Cardiac muscle cell (in vitro differentiated cells and primary cell): ENCODE data around the gene KLLN. TPM values are rescaled to one million over a fixed set of nuclear protein-coding genes. Genes with fewer than 3 reads are reported as not detected.

ENCODE experiments used
- DNase-seq, 2 donors: peaks; one replicate each; pipeline versions ENCODE4 v3.0.0 to v3.0.0-alpha.2; 2010 to 2017; ENCODE audit warnings: low read depth in 1 of 2, low spot score in 1 of 2
- H3K27ac ChIP-seq: fragments of 200-600 bp; sonication (generic); 2 replicates; pipeline ENCODE4 v1.5.1; 2016
- H3K27me3 ChIP-seq: fragments of 200-600 bp; sonication (generic); 2 replicates; pipeline ENCODE4 v1.6.0; 2016; ENCODE audit warnings: control low read depth
- H3K36me3 ChIP-seq: fragments of 200-600 bp; sonication (generic); 2 replicates; pipeline ENCODE4 v1.5.1; 2016; ENCODE audit warnings: control low read depth
- H3K4me1 ChIP-seq: fragments of 200-600 bp; sonication (generic); 2 replicates; pipeline ENCODE4 v1.8.1; 2017; ENCODE audit warnings: low read depth, mild to moderate bottlenecking, mixed run types
- H3K4me3 ChIP-seq: fragments of 200-600 bp; sonication (generic); 2 replicates; pipeline ENCODE4 v1.5.1; 2016; ENCODE audit warnings: mild to moderate bottlenecking
- H3K9me3 ChIP-seq: fragments of 200-600 bp; sonication (generic); 2 replicates; pipeline ENCODE4 v1.5.1; 2017; ENCODE audit warnings: low read depth, mild to moderate bottlenecking, control low read depth
- polyA plus RNA-seq: library from polyadenylated mRNA; unstranded; fragments of >200 nt; fragmentation: Nextera tagmentation; extraction: Ambion mirVana; gene quantifications from 2 replicates; pipeline ENCODE4 v1.2.1, GENCODE V29; 2016
- total RNA-seq: library from RNA; depleted of rRNA; stranded (reverse); fragments of >200 nt; gene quantifications from 2 replicates; pipeline ENCODE4 v1.2.3, GENCODE V29; 2016
- TF ChIP-seq, protein P1 (sequence below): IDR thresholded peaks from 2 replicates; pipeline ENCODE4 v1.5.1; 2012; ENCODE audit warnings: low read depth, mild to moderate bottlenecking, low read length

The KLLN gene
- total and polyA plus RNA-seq, 2 experiments from 2014 or later, result 0.77 to 1.8 TPM

DNA sequence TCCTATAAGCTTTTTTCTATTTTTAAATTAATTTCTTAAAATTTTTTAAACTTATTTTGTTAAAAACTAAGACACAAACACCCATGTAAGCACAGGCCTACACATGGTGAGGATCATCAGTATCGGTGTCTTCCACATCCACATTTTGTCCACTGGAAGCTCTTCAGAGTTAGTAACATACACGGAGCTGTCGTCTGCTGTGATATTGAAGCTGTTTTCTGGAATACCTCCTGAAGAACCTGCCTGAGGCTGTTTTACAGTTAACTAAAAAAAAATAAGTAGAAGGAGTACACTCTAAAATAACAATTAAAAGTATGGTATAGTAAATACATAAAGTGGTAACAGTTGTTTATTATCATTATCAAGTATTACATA lies 17.7 kb downstream of the KLLN start:
- no peaks in the 10 kb centered on the region for H3K36me3 ChIP-seq
- H3K4me3 ChIP-seq, result no peak overlapping the region
- no peak for DNase-seq
- TF ChIP-seq, protein P1, sequence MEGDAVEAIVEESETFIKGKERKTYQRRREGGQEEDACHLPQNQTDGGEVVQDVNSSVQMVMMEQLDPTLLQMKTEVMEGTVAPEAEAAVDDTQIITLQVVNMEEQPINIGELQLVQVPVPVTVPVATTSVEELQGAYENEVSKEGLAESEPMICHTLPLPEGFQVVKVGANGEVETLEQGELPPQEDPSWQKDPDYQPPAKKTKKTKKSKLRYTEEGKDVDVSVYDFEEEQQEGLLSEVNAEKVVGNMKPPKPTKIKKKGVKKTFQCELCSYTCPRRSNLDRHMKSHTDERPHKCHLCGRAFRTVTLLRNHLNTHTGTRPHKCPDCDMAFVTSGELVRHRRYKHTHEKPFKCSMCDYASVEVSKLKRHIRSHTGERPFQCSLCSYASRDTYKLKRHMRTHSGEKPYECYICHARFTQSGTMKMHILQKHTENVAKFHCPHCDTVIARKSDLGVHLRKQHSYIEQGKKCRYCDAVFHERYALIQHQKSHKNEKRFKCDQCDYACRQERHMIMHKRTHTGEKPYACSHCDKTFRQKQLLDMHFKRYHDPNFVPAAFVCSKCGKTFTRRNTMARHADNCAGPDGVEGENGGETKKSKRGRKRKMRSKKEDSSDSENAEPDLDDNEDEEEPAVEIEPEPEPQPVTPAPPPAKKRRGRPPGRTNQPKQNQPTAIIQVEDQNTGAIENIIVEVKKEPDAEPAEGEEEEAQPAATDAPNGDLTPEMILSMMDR, result no peak
- no peaks in the 10 kb centered on the region for H3K27me3 ChIP-seq
- H3K27ac ChIP-seq, result no peak overlapping the region
- H3K4me1 ChIP-seq, result peaks cover 8% of the 10 kb centered on the region
- H3K9me3 ChIP-seq, result no peaks in the 10 kb centered on the region

DNA sequence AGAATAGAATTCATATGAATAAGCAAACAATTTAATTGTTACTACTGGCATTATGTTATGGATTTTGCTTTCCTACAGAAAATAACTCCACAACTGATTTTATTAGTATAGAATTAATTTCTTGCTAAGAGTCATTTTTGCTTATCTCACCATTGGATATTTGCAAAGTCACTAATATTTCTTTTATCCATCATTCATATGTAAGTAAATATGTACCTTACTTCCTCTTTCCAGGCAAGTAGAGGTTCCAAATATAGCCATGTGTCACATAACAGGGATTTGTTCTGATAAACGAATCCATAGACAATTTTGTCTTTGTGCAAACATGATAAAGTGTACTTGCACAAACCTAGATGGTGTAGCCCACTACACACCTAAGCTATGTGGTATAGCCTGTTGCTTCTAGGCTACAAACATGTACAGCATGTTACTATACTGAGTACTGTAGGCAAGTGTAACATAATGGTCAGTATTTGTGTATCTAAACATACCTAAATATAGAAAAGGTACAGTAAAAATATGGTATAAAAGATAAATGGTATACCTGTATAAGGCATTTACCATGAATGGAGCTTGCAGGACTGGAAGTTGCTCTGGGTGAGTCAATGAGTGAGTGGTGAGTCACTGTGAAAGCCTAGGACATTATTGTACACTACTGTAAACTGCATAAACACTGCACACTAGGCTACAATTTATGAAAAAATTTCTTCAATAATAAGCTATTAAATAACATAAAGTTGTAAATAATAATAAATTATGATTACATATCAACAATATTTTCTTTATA lies 18.3 kb downstream of the KLLN start:
- Histone ChIP-seq H3K27ac (no peak overlapping the region), H3K27me3 (no peaks in the 10 kb centered on the region), H3K36me3 (no peaks in the 10 kb centered on the region), H3K4me3 (no peak overlapping the region), H3K9me3 (no peaks in the 10 kb centered on the region), H3K4me1 (peaks cover 8% of the 10 kb centered on the region)
- DNase-seq, result peak in 1 of 2 donors; percentile 46
- TF ChIP-seq, protein P1, result no peak

DNA sequence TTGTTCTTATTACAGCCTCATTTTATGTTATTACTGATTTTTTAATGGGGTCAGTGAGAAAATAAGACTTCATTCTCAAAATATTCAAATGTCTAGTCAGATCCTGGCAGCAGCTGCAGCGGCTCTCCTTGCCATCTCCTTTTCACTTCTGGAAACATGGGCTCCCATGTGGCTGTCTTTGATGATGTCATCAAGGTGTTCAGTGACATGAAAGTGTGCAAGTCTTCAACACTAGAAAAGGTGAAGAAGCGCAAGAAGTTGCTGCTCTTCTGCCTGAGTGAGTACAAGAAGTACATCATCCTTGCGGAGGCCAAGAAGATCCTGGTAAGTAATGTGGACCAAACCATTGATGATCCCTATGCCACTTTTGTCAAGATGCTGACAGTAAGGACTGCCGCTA lies 19.6 kb downstream of the KLLN start:
- Histone ChIP-seq H3K27ac (no peak overlapping the region), H3K4me3 (no peak overlapping the region), H3K36me3 (no peaks in the 10 kb centered on the region), H3K9me3 (no peaks in the 10 kb centered on the region), H3K4me1 (peaks cover 8% of the 10 kb centered on the region), H3K27me3 (no peaks in the 10 kb centered on the region)
- no peak for DNase-seq
- TF ChIP-seq, protein P1, result no peak

DNA sequence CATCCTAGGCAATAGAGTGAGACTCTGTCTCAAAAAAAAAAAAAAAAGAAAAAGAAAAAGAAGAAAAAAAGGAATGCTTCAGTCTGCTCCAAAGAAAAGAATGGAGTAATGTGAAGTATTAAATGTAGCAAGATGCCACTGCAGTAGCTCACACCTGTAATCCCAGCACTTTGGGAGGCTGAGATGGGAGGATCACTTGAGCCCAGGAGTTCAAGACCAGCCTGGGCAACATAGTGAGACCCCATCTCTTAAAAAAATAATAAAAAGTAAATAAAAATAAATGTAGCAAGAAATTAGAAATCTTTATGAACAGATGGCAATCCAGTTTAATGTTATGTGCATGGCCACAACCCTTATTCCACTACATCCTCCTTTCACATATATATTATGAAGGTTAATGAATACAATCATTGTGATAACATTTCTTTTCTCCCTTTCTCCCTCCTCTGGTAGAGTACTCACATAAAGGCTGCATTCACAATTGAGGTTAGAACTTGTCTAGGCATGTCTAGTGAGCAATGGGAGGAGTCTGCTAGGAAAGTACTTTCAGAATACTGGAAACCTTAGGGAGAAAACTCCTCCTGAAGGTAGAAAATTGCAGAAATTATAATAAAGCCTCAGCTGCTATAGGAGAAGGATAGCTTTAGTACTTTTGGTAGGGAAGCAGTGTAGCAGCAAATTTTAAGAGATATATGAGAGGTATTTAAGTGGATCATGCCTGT lies 20.4 kb downstream of the KLLN start:
- peak in 1 of 2 donors; percentile 74 for DNase-seq
- H3K27ac ChIP-seq, result no peak overlapping the region
- no peaks in the 10 kb centered on the region for H3K27me3 ChIP-seq
- H3K9me3 ChIP-seq, result no peaks in the 10 kb centered on the region
- no peaks in the 10 kb centered on the region for H3K36me3 ChIP-seq
- H3K4me1 ChIP-seq, result peaks cover 8% of the 10 kb centered on the region
- H3K4me3 ChIP-seq, result no peak overlapping the region
- TF ChIP-seq, protein P1, result no peak

DNA sequence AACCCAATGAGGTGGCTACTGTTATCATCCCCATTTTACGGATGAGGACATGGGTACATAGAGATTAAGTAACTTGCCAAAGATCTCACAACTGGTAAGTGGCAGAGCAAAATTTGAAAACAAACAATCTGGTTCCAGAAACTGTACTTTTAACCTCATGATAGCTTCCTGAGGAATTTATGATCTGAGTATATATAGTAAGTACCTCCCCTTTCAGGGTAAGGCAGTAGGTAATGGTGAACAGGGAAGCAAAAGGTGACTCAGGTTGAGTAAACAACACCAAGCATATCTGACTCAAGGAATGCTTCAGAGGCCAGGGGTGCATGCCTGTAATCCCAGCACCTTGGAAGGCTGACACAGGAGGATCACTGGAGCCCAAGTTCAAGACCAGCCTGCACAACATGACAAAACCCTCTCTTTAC lies 21.1 kb downstream of the KLLN start:
- H3K4me3 ChIP-seq, result no peak overlapping the region
- TF ChIP-seq, protein P1, result no peak
- H3K4me1 ChIP-seq, result peaks cover 8% of the 10 kb centered on the region
- no peak overlapping the region for H3K27ac ChIP-seq
- no peaks in the 10 kb centered on the region for H3K27me3 ChIP-seq
- no peaks in the 10 kb centered on the region for H3K9me3 ChIP-seq
- H3K36me3 ChIP-seq, result no peaks in the 10 kb centered on the region
- DNase-seq, result no peak
